B cell (primary cell): ENCODE measurements around the gene PSRC1. TPM values are rescaled to one million over a fixed set of nuclear protein-coding genes. Genes with fewer than 3 reads are reported as not detected.

Source experiments
- ATAC-seq: fragments of 200-7000 bp; cut with Tn5 transposase; one replicate; pipeline ENCODE4 v1.10.0; 2021; ENCODE audit warnings: low read depth, mild to moderate bottlenecking, moderate number of reproducible peaks, moderate library complexity
- CTCF ChIA-PET: fragments of 350-600 bp; sonication (Branson Sonifier 250); formaldehyde crosslinking; loops from one replicate; lab custom pipeline; 2021; ENCODE audit warnings: antibody characterized with exemption, inconsistent platforms; lab: Charles Lee
- POLR2A ChIA-PET: fragments of 350-600 bp; sonication (Branson Sonifier 250); formaldehyde crosslinking; loops from one replicate; lab custom pipeline; 2021; ENCODE audit warnings: antibody characterized with exemption; lab: Charles Lee
- DNase-seq: peaks from one replicate; pipeline ENCODE4 v3.0.0; 2013
- H2AFZ ChIP-seq: 2 replicates; pipeline ENCODE4 v1.6.1; 2012; ENCODE audit warnings: mild to moderate bottlenecking, low read depth, low read length; ENCODE audit not compliant: insufficient read depth, poor library complexity, severe bottlenecking
- H3K27ac ChIP-seq, 2 donors: 1 replicate in 1 of 2; 2 replicates in 1 of 2; pipeline ENCODE4 v1.5.1; 2012 to 2013; ENCODE audit warnings: low read length in 2 of 2, mild to moderate bottlenecking in 2 of 2, moderate library complexity in 1 of 2
- H3K27me3 ChIP-seq, 4 experiments: fragments of 200-600 bp in 1 of 4; sonication (generic) in 1 of 4; replicated peaks in 1 of 4; 1 replicate in 2 of 4; 2 replicates in 2 of 4; pipeline versions ENCODE4 v1.6.1 to v1.7.0; 2013 to 2016; ENCODE audit warnings: low read length in 3 of 4, mild to moderate bottlenecking in 2 of 4, mixed read lengths in 1 of 4, moderate library complexity in 1 of 4; ENCODE audit not compliant: insufficient read depth in 4 of 4, control insufficient read depth in 3 of 4; ENCODE audit errors: control extremely low read depth in 1 of 4
- H3K36me3 ChIP-seq, 2 experiments: replicated peaks in 1 of 2; 1 replicate in 1 of 2; 2 replicates in 1 of 2; pipeline versions ENCODE4 v1.6.1 to v1.7.1; 2013; ENCODE audit warnings: low read length in 1 of 2; ENCODE audit not compliant: insufficient read depth in 2 of 2, control insufficient read depth in 1 of 2; ENCODE audit errors: control extremely low read depth in 1 of 2, extremely low read depth in 1 of 2
- H3K4me1 ChIP-seq, 2 donors: fragments of 200-600 bp in 1 of 2; sonication (generic) in 1 of 2; 1 replicate in 1 of 2; 2 replicates in 1 of 2; pipeline versions ENCODE4 v1.5.1 to v1.6.1; 2013 to 2017; ENCODE audit warnings: low read length in 2 of 2; ENCODE audit not compliant: control insufficient read depth in 2 of 2, insufficient read depth in 2 of 2
- H3K4me2 ChIP-seq: replicated peaks from 2 replicates; pipeline ENCODE3; 2012; ENCODE audit warnings: mild to moderate bottlenecking, low read depth, low read length; ENCODE audit not compliant: poor library complexity, severe bottlenecking
- H3K4me3 ChIP-seq, 5 experiments: fragments of 200-600 bp in 1 of 5; sonication (generic) in 1 of 5; 1 replicate in 3 of 5; 2 replicates in 2 of 5; pipeline versions ENCODE4 v1.5.1 to v1.7.0; 2011 to 2016; ENCODE audit warnings: low read length in 4 of 5, mild to moderate bottlenecking in 4 of 5, low read depth in 2 of 5, control low read depth in 1 of 5, moderate library complexity in 1 of 5; ENCODE audit not compliant: insufficient read depth in 1 of 5; ENCODE audit errors: control extremely low read depth in 1 of 5, extremely low read depth in 1 of 5
- H3K79me2 ChIP-seq: fragments of 200-600 bp; sonication (generic); one replicate; pipeline ENCODE4 v1.6.0; 2016; ENCODE audit warnings: low read length; ENCODE audit not compliant: control insufficient read depth, insufficient read depth
- H3K9ac ChIP-seq: fragments of 200-600 bp; sonication (generic); 2 replicates; pipeline ENCODE4 v1.6.1; 2017; ENCODE audit warnings: mild to moderate bottlenecking, low read length, moderate library complexity
- H3K9me3 ChIP-seq, 3 donors: one replicate each; pipeline versions ENCODE4 v1.6.1 to v1.7.1; 2013; ENCODE audit warnings: low read length in 2 of 3; ENCODE audit not compliant: control insufficient read depth in 2 of 3, insufficient read depth in 1 of 3; ENCODE audit errors: control extremely low read depth in 1 of 3
- H4K20me1 ChIP-seq: 2 replicates; pipeline ENCODE4 v1.6.0; 2012; ENCODE audit warnings: mild to moderate bottlenecking, low read length; ENCODE audit not compliant: insufficient read depth, control insufficient read depth, poor library complexity, severe bottlenecking
- H3K27ac Mint-ChIP-seq: one replicate; pipeline ENCODE4 v1.8.0; 2021; ENCODE audit warnings: mixed read lengths
- H3K27me3 Mint-ChIP-seq: one replicate; pipeline ENCODE4 v1.8.0; 2021; ENCODE audit warnings: mixed read lengths
- H3K4me1 Mint-ChIP-seq: one replicate; pipeline ENCODE4 v1.8.0; 2021; ENCODE audit warnings: mixed read lengths
- H3K4me3 Mint-ChIP-seq: one replicate; pipeline ENCODE4 v1.8.0; 2021; ENCODE audit warnings: mixed read lengths
- H3K9me3 Mint-ChIP-seq: one replicate; pipeline ENCODE4 v1.8.0; 2022; ENCODE audit warnings: mixed read lengths; ENCODE audit not compliant: insufficient read depth
- CTCF ChIP-seq: fragments of 200-600 bp; IDR thresholded peaks from one replicate; pipeline ENCODE4 v1.8.0; 2022; ENCODE audit warnings: antibody characterized with exemption, mild to moderate bottlenecking
- EZH2 ChIP-seq: IDR thresholded peaks from 2 replicates; pipeline ENCODE4 v1.6.1; 2012; ENCODE audit warnings: borderline replicate concordance, low read depth, mild to moderate bottlenecking, moderate library complexity, low read length; ENCODE audit not compliant: insufficient read depth, poor library complexity, severe bottlenecking
- WGBS: methylation state at CpG from one replicate; pipeline ENCODE4 v1.1.5; 2013; ENCODE audit warnings: missing lambda C conversion rate; ENCODE audit not compliant: insufficient coverage; 5-methylcytosine and 5-hydroxymethylcytosine counted together
- intact Hi-C: fragments of 100-400 bp; cut with micrococcal nuclease; formaldehyde crosslinking; loops from one replicate; pipeline ENCODE4 v1.10.0; 2022
- polyA minus RNA-seq: library from RNA; depleted of rRNA, polyadenylated mRNA; stranded (reverse); fragments of >200 nt; gene quantifications from 2 replicates; pipeline ENCODE4 v1.2.3, GENCODE V29; 2012
- polyA plus RNA-seq: library from polyadenylated mRNA; depleted of rRNA; stranded (reverse); fragments of >200 nt; gene quantifications from 2 replicates; pipeline ENCODE4 v1.2.3, GENCODE V29; 2012
- total RNA-seq, 2 donors: library from RNA; stranded (reverse); fragments of 120-200 nt in 1 of 2; gene quantifications; 1 replicate in 1 of 2; 2 replicates in 1 of 2; pipeline versions ENCODE4 v1.2.3 to v1.2.4, GENCODE V29; 2013 to 2022

PSRC1 gene
- total RNA-seq = not detected in 2 replicates
- 0.65 TPM for total RNA-seq (2013)
- 0.25 and 0.46 TPM in 2 replicates for polyA plus RNA-seq
- polyA minus RNA-seq = 0.26 and 0.36 TPM in 2 replicates

- H3K4me3 ChIP-seq = peak within 1 kb of the TSS; percentile 68 to 93 (median 80)
- peaks cover 3% of the 10 kb centered on the region for H3K27me3 Mint-ChIP-seq
- CTCF ChIA-PET = interaction anchor here (0.9 to 8.8 kb wide), 12 partner anchors 8 to 701 kb away, joined by 3 to 387 read pairs (median 4); partner anchors contain the start of genes AHCYL1 and SORT1
- no peaks in the 10 kb centered on the region for H3K9me3 ChIP-seq
- peak within 1 kb of the TSS; percentile 88 for H2AFZ ChIP-seq
- DNase-seq = peak; percentile 94
- H3K4me1 ChIP-seq = peaks cover 12 to 19% of the 10 kb centered on the region in 2 donors
- WGBS = under 1% methylated on average over 47 of the region's 56 CpGs
- peak within 1 kb of the TSS; percentile 88 for H3K27ac Mint-ChIP-seq
- no peaks in the 10 kb centered on the region for H3K27me3 ChIP-seq
- peaks cover 16% of the 10 kb centered on the region for H3K4me1 Mint-ChIP-seq
- no peaks in the 10 kb centered on the region for H4K20me1 ChIP-seq
- POLR2A ChIA-PET = no interaction called here
- H3K4me3 Mint-ChIP-seq = peak within 1 kb of the TSS; percentile 97
- no peaks in the 10 kb centered on the region for H3K9me3 Mint-ChIP-seq
- no peaks in the 10 kb centered on the region for H3K36me3 ChIP-seq
- H3K79me2 ChIP-seq = no peaks in the 10 kb centered on the region
- intact Hi-C loops = loop anchor here (1.0 kb wide), 5 partner anchors 24 to 211 kb away; partner anchors contain the start of genes CYB561D1, MYBPHL and PSMA5
- H3K27ac ChIP-seq = peak within 1 kb of the TSS in 1 of 2 donors; percentile 22
- peak within 1 kb of the TSS; percentile 92 for H3K4me2 ChIP-seq
- TF ChIP-seq CTCF (peak; percentile 71), EZH2 (no peak)
- peak; percentile 99 for ATAC-seq
- H3K9ac ChIP-seq = peak within 1 kb of the TSS; percentile 88
These were observed at the start of gene PSRC1 for GRCh38 chr1:109282952-109283747. PSRC1 (minus strand) TSS chr1:109283145.

- intact Hi-C loops = no loop called here
- Histone ChIP-seq H3K4me1 (no peaks in the 10 kb centered on the region), H4K20me1 (no peaks in the 10 kb centered on the region)
These were observed 48.2 kb upstream of the PSRC1 start for GRCh38 chr1:109331113-109331512.

More at GRCh38 chr1:109331113-109331512, 48.2 kb upstream of the PSRC1 start:
- ATAC-seq (no peak), DNase-seq (no peak)
- Mint-ChIP-seq H3K27me3 (peaks cover 16% of the 10 kb centered on the region), H3K27ac (no peak overlapping the region), H3K4me1 (no peaks in the 10 kb centered on the region), H3K4me3 (no peak overlapping the region), H3K9me3 (peaks cover 7% of the 10 kb centered on the region)
- Histone ChIP-seq H3K27ac (no peak overlapping the region), H3K79me2 (no peaks in the 10 kb centered on the region), H2AFZ (no peak overlapping the region), H3K27me3 (no peaks in the 10 kb centered on the region), H3K9ac (no peak overlapping the region), H3K4me3 (no peak overlapping the region), H3K9me3 (peaks cover 1 to 18% (median 4%) of the 10 kb centered on the region in 3 donors), H3K36me3 (no peaks in the 10 kb centered on the region), H3K4me2 (no peak overlapping the region)
- POLR2A ChIA-PET = no interaction called here
- TF ChIP-seq CTCF (no peak), EZH2 (no peak)
- CTCF ChIA-PET = no interaction called here
